Liver (tissue), 3 donors: ENCODE data around the gene CMTM4.

Experiments
- ATF3 ChIP-seq: IDR thresholded peaks from 2 replicates; pipeline ENCODE4 v1.6.1; 2016; ENCODE audit warnings: antibody characterized with exemption
- CTCF ChIP-seq: fragments of 150-350 bp; IDR thresholded peaks from 2 replicates; pipeline ENCODE4 v1.5.1; 2017; ENCODE audit warnings: improper control_type of control experiment, low read depth, low read length; ENCODE audit not compliant: missing input control
- EGR1 ChIP-seq, 2 donors: IDR thresholded peaks; 2 replicates each; pipeline ENCODE4 v1.6.1; 2016 to 2018; ENCODE audit warnings: antibody characterized with exemption in 2 of 2, low read depth in 2 of 2
- FOXA1 ChIP-seq: IDR thresholded peaks from 2 replicates; pipeline ENCODE4 v1.6.1; 2016; ENCODE audit warnings: antibody characterized with exemption
- GABPA ChIP-seq, 2 donors: IDR thresholded peaks in 1 of 2; conservative IDR thresholded peaks in 1 of 2; 2 replicates each; pipeline ENCODE4 v1.6.1; 2016; ENCODE audit warnings: antibody characterized with exemption in 2 of 2, mild to moderate bottlenecking in 1 of 2, moderate library complexity in 1 of 2
- HNF4G ChIP-seq: IDR thresholded peaks from 2 replicates; pipeline ENCODE4 v1.6.1; 2016; ENCODE audit warnings: antibody characterized with exemption
- JUND ChIP-seq, 2 donors: IDR thresholded peaks; 2 replicates each; pipeline ENCODE4 v1.6.1; 2016; ENCODE audit warnings: antibody characterized with exemption in 2 of 2
- MAX ChIP-seq: IDR thresholded peaks from 2 replicates; pipeline ENCODE4 v1.6.1; 2016; ENCODE audit warnings: antibody characterized with exemption
- RAD21 ChIP-seq, 2 donors: IDR thresholded peaks; 2 replicates each; pipeline ENCODE4 v1.6.1; 2016; ENCODE audit warnings: antibody characterized with exemption in 2 of 2, mild to moderate bottlenecking in 2 of 2
- REST ChIP-seq: IDR thresholded peaks from 2 replicates; pipeline ENCODE4 v1.6.1; 2016; ENCODE audit warnings: antibody characterized with exemption, mild to moderate bottlenecking
- SP1 ChIP-seq: IDR thresholded peaks from 2 replicates; pipeline ENCODE4 v1.6.1; 2018; ENCODE audit warnings: antibody characterized with exemption, mild to moderate bottlenecking
- TAF1 ChIP-seq: conservative IDR thresholded peaks from 2 replicates; pipeline ENCODE4 v1.6.1; 2016; ENCODE audit warnings: antibody characterized with exemption, mild to moderate bottlenecking
- YY1 ChIP-seq: IDR thresholded peaks from 2 replicates; pipeline ENCODE4 v1.6.1; 2016; ENCODE audit warnings: antibody characterized with exemption, mild to moderate bottlenecking
- ZBTB33 ChIP-seq: IDR thresholded peaks from 2 replicates; pipeline ENCODE4 v1.6.1; 2016; ENCODE audit warnings: antibody characterized with exemption
- donor health status: healthy.
- donor health status: healthy.

- TF ChIP-seq CTCF (no peak), YY1 (no peak), RAD21 (IDR thresholded peaks at IDR 0.05) (no peak), ZBTB33 (no peak), GABPA (IDR thresholded peaks at IDR 0.05 in 1 of 2, conservative IDR thresholded peaks at IDR 0.05 in 1 of 2) (no peak), SP1 (no peak), JUND (IDR thresholded peaks at IDR 0.05) (no peak), HNF4G (no peak), REST (no peak), FOXA1 (no peak), MAX (no peak), ATF3 (no peak), TAF1 (no peak), EGR1 (IDR thresholded peaks at IDR 0.05; ENCODE audit: low read depth in 2 of 2) (no peak)
Measured at GRCh38 chr16:66661210-66661560, 35.4 kb downstream of the CMTM4 start.
